ENCODE data around the gene MAGOH.
"Not testable (repeated sequence)": the region's sequence is repeated elsewhere in the genome, so short reads cannot be mapped to it uniquely, and the experiment has no call there.

Gene MAGOH

DNA sequence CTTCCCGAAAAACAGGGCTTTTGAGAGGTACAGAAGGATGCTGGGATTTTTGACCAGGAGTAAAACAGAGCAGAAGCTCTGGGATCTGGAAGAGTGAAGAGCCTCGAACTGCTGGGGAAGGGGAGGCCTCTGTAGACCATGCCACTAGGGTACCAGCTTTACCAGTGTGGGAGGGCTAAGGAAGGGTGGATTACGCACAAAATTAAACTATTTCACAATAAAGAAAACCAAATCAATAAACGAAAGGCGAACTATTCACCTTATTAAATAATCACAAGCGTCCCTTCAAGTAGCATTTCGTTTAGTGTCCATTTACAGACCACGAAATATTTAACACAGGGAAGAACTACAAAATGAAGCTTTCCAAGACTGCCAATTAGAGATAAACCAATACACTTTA is 18.6 kb downstream of the MAGOH start:
- no peak for DNase-seq

DNA sequence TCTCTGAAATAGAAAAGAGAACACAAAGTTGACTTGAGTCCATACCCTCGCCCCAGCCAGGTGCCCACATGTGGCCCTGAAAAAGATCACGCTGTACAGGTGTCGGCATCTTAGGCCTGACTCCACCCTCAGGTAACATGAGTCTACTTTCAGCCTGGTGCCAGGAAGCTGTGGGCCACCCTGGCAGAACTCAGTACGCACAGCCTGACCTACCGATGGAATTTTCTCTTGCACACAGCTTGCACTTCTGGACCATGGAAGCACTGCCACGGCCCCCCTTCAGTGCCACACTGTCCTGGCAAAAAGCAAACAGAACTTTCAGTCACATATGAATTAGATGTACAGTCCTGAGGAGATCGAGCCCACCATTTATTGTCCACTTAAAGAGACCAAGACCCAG is 20.1 kb downstream of the MAGOH start:
- no peak for DNase-seq

DNA sequence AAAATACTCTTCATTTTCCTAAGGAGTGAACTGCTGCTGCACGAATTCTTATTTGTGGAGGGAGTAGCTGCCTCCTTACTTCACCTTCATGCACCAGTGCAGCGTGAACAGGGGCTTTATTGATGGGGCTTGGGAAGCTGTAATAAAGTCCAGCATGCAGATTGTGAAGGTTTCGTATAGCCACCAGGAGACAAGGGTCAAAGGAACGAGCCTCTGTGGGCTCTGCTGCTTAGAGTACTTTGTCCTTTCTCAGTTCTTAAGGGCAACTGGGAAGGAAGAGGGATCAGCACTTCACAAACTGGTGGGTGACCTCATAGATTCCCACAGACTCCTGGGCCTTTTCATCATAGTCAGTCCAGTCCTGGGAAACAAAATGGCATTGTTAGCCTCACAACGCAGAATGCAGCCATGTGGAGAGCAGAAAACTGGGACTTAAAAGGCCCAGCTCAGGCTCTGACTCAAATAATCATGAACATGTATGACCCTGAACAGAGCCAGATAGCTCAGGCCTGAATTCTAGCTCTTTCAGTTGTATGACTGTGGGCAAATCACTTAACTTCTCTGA is 23.9 kb downstream of the MAGOH start:
- no peak for DNase-seq

DNA sequence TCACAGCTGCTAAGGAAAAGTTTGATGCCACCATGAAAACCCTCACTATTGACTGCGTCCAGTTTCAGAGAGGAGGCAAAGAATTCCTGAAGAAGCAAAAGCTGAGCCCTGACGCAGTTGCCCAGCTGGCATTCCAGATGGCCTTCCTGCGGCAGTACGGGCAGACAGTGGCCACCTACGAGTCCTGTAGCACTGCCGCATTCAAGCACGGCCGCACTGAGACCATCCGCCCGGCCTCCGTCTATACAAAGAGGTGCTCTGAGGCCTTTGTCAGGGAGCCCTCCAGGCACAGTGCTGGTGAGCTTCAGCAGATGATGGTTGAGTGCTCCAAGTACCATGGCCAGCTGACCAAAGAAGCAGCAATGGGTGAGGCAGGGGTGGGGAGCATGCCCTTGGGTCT is 27.4 kb downstream of the MAGOH start:
- DNase-seq = no peak

DNA sequence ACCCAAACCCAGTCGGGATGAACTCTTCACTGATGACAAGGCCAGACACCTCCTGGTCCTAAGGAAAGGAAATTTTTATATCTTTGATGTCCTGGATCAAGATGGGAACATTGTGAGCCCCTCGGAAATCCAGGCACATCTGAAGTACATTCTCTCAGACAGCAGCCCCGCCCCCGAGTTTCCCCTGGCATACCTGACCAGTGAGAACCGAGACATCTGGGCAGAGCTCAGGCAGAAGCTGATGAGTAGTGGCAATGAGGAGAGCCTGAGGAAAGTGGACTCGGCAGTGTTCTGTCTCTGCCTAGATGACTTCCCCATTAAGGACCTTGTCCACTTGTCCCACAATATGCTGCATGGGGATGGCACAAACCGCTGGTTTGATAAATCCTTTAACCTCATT is 28.0 kb downstream of the MAGOH start:
- DNase-seq = no peak

DNA sequence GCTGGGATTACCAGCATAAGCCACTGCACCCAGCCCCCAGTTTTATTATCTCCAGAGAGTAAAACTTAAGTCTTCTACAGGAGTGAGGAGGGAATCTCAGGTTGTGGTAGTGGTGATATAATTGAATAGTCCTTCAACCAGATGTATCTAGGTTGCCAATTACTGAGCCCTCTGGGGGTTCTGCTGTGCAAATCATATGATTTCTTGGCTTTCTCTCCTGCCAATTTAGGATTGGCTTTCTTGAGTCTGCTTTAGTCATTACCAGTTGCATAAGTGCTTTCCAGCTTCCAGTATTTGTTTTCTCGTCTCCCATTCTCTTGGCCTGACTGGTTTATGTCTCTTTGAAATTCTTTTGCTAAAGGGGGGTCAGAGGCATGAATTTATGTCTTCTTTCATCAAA is 30.6 kb downstream of the MAGOH start:
- DNase-seq = no peak

DNA sequence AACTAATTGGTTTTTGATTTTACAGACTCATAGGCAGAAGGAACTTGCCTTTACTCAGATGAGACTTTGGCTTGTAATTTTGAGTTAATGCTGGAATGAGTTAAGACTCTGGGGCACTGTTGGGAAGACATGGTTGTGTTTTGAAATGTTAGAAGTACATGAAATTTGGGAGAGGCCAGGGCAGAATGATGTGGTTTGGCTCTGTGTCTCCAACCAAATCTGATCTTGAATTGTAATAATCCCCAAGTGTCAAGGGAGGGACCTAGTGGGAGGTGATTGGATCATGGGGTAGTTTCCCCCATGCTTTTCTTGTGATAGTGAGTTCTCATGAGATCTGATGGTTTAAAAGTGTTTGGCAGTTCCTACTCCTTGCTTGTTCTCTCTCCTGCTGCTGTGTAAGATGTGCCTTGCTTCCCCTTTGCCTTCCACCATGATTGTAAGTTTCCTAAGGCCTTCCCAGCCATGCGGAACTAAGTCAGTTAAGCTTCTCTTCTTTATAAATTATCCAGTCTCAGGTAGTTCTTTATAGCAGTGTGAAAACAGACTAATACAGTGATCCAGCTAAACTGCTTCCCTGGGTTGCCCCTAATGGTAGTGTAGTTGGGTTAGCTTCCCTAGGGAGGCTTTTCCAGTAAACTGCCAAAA is 31.5 kb downstream of the MAGOH start:
- DNase-seq = no peak

DNA sequence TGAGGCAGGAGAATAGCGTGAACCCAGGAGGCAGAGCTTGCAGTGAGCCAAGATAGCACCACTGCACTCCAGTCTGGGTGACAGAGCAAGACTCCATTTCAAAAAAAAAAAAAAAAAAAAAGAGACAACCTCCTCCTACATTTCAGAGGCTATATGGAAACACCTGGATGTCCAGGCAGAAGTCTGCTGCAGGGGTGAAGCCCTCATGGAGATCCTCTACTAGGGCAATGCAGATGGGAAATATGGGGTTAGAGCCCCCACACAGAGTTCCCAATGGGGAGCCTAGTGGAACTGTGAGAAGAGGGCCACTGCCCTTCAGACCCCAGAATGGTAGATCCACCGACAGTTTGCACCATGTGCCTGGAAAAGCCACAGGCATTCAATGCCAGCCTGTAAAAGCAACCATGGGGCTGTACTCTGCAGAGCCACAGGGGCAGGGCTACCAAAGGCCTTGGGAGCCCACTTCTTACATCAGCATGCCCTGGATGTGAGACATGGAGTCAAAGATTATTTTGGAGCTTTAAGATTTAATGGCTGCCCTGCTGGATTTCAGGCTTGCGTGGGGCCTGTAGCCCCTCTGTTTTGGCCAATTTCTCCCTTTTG is 32.1 kb downstream of the MAGOH start:
- DNase-seq = peak; percentile 20

DNA sequence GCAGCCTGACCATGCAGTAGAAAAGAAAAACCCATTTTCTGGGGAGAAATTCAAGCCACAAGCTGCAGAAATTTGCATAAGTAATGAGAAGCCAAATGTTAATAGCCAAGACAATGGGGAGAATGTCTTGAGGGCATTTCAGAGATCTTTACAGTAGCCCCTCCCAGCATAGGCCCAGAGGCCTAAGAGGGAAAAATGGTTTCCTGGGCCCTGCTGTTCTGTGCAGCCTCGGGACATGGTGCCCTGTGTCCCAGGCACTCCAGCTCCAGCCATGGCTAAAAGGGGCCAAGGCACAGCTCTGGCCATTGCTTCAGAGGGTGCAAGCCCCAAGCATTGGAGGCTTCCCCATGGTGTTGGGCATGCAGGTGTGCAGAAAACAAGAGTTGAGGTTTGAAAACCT is 32.8 kb downstream of the MAGOH start:
- not testable (repeated sequence) for DNase-seq

DNA sequence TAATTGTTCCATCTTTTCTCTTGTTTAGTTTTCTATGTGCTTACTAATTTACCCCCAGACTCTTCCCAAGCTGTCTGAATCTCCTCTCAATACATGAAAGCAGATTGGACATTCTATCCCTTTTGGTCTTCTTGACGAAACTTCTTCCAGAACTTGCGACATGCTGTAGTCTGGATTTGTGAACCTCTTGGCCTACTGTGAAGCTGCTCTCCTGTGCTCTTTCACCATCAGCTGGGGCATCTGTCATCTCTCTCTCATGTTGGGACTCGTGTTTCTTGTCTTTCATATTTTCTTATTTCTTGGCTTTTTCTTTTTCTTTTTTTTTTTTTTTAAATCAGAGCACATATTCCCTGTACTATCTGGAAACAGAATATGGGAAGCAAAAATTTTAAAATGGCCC is 34.9 kb downstream of the MAGOH start:
- no peak for DNase-seq

DNA sequence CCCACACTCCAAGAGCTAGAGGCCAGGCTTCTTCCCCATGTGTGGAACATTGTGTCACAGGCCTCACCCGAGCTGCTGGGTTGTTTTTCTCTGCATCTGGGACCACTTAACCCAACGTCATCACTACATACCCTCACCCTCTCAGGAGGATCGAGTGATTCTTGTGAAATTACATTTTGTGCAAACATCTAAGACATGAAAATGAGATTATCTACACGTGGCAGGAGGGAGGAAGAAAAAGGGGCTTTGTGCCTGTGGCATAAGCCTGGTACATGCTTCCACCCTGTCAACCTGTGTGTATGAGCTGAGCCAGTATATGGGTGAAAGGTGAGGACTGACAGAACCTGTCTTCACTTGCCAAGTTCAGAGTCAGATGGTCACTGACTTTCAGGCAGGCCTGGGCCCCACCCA is 40.1 kb downstream of the MAGOH start:
- DNase-seq = no peak

DNA sequence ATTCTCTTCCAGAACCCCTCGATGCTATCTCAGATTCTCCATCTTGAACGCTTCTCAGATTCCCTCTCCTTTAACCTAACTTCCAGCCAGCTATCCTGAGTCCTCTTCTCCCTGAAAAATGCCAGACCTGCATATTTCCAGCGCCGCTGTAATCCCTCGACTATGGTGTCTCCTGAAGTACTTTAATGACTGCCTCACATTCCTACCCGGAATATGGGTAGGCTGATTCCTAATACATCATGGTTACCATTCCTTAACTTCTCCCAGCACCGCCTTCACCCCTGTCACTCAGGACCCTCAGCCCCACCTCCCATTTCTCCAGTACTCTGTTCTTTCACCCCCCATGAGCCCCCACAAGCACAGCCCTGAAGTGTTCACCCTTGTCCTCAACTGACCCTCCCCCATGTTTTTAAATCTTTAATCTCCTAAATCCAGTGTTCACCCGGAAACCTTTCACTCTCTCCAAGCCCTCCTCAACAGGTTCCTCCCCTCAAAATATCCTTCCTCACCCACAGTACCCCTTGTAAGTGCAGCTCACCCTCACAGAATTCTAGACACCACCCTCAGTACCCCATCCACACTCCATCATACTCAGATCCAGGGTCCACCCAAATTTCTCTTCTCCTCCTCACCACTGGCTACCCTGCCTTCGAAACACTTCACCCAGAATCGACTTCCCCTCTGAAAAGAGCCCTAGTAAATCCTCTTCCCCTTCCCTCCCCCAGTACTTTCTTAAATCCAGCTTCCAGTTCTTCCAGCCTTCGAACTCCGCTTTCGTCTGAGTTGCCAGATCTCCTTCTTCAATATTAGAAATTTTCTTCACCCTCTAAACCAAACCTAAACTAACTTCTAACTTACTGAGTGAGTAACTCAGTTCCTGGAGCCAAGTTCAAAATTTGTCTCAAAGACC is 40.8 kb downstream of the MAGOH start:
- peak; percentile 4 for DNase-seq

DNA sequence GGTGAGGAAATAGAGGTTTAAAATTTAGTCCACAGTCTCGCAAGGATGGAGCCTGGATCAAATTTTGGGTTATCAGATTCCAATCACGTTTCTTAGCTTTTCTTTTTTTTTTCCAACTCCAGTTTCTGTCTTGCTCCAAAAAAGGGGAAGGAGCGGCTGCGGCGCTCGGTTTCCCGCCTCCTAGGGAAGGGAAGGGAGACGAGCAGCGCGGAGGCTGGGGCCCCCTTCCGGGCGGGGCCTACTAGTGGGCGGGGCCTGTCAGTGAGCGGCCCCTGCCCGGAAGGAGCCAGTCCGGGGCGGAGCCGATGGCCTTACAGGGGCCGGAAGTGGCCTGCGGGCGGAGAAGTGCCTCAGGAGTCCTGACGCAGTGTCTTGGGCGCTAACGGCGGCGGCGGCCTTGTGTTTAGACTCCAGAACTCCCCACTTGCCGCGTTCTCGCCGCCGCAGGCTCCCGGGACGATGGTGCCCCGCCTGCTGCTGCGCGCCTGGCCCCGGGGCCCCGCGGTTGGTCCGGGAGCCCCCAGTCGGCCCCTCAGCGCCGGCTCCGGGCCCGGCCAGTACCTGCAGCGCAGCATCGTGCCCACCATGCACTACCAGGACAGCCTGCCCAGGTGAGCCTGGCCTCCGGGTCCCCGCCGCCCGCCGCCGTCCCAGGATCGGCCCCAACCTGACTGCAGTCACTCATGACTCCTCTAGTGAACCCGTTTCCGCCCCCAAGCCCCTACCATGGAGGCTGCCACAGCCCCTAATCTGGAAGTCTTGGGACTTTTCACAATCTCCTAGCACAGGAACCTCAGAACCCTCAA is 41.6 kb downstream of the MAGOH start, which contains the start of gene CPT2:
TSS of gene CPT2 (plus strand) at position 340 of the 806 bp plus-strand sequence. CDS start at position 460, 120 bp downstream.
- DNase-seq = peak; percentile 93

DNA sequence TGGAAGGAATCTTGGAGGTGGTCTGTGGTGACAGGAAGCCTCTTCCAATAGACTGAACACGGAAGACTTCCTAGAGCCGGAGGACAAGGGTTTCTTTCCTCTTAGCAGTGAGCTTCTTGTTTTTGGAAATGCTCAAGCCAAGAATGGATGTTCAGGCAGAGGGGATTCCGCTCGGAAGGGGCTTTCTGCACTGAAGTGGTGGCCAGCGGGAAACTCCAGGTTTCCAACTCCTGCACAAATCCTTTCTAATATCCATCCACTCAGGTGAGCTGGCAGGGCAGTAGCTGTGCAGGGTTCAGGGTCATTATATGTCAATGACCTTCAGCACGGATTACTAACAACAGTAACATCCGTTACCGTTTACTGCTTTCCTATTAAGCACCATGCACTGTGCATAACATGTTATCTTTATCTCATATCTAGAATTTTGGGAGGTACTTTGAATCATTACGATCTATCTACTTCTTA is 42.3 kb downstream of the MAGOH start:
- no peak for DNase-seq

DNA sequence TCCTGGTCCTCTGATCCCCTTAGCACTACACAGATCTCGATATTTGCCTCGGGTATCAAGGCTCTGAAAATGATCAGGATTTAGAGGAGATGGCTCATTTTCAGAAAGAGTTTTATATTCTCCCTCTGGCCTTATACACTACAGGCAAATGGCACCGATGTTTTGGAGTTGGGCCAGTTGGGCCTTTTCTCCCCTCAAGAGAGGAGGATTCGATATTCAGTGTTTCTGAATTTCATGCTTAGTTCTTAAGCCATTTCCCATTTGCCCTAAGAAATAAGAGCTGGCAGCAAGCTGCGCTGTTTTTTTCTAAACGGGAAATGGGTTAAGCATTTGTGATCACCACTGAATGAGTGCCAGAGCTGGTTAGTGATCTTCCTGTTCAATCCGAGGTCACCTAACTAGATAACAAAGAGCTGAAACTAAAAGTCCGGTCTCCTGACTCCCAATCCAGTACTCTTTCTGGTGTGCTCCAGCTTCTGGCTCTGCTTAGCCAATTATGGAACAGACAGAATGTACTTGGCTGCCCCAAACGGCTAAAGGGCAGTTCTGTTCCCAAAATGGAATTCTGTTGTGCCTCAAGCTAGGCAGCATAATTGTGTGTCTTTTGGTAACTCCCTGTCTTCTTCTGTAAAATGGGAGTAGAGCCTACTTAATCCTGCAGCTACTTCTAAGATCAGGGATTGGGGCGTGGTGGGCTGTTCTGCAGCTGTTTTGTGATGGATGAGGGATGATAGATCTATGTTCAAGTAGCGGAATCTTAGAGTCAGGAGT is 42.9 kb downstream of the MAGOH start:
- no peak for DNase-seq

DNA sequence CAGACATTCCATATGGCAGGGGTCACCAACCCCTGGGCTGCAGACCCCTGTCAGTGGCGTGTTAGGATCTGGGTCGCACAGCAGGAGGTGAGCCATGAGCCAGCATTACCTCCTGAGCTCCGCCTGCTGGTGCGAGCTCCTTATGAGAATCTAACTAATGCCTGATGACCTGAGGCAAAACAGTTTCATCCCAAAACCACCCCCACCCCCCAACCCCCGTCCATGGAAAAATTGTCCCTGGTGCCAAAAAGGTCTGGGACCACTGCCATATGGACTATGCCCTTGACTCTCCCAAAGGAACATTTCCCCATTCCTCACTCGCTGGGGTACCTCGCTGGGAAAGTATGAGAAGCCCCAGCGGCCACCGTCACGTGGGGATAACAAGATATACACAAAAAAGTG is 48.1 kb downstream of the MAGOH start:
- no peak for DNase-seq

DNA sequence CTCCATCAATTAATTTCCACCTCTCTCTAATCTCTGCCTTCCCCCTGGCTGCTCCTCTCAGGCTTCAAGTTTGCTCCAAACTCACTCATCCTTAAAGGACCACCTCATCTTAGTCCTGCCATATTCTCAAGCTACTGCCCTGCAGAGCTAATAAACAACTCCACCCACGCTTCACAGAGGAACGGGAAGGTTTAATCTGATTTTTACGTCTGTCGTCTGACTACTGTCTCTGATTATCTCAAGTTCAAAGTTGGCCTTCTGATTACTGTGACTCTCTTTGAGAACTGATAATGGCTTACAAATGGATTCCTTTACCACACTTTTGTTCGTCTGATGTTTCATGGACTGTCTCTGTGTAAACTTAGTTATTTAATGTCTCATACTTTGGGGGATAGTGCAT is 49.3 kb downstream of the MAGOH start:
- DNase-seq = no peak

DNA sequence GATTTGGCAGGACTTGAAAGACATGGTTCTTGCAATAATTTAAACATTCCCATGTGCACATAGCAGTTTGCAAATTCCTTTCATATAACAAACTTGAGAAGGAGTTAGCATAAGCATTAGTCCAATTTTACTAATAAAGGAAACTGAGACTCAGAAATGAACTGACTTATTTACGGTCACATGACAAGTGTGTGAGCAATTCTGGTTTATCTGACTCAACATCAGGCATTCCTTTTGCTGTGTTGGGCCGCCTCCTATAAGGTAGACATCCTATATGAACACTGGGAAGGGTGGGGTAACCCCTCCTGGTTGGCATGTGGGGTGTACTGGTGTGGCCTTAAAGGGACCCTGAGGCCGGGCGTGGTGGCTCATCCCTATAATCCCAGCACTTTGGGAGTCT is 50.2 kb downstream of the MAGOH start:
- no peak for DNase-seq

DNA sequence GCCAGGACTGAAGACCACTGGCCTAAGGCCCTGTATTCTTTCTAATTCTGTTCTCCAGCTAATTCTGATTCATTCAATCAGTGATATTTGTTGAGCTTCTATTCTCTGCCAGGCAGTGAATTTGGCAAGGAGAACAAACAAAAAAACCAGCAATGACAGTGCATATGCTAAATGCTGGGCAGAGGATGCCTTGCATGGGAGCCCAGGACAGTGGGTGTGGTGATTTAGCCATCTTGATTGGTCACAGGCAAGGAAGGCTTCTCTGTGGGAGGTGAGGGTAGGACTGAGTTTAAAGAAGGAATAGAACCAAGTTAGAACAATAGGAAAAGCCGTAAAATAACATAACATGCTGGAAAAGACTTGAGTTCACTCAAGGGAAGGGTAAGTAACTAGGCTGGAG is 50.9 kb downstream of the MAGOH start:
- DNase-seq = no peak

DNA sequence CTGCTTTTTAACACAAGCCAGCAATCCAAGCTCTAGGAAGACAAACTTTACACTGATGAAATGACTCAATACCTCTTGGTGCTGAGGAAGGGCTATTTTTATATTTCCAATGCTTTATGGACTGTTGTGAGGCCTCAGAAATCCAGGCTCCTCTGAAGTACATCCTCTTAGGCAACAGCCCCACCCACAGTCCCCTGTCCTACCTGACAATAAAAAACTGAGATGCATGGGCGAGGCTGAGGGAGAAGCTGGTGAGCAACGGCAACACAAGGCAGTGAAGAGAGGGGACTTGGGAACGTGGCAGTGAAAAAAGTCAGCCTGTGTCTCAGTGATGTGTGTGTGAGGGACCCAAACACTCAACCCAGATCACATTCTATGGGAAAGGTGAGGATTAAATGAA is 51.8 kb downstream of the MAGOH start:
- DNase-seq = no peak

DNA sequence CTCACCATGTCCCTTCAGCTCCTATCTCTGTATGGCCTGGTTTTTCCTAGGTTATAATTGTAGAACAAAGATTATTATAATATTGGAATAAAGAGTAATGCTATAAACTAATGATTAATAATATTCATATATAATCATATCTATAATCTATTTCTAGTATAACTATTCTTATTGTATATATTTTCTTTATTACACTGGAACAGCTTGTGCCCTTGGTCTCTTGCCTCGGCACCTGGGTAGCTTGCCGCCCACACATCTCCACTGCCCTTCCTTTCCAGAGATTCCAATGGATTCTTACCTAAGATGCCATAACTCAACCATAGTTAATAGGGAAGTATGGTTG is 52.4 kb downstream of the MAGOH start:
- DNase-seq = not testable (repeated sequence)
